IMR-90 (cell line): ENCODE data around the gene SAA1. TPM values are rescaled to one million over a fixed set of nuclear protein-coding genes. Genes with fewer than 3 reads are reported as not detected.

ENCODE experiments used
- ATAC-seq: fragments of 200-7000 bp; cut with Tn5 transposase; 2 replicates; pipeline ENCODE4 v1.9.1; 2020; ENCODE audit warnings: low read depth, mild to moderate bottlenecking, moderate library complexity
- BruUV-seq: library from RNA; stranded (reverse); fragments of 400-500 nt; replicated peaks from 2 replicates; lab custom pipeline; 2021; lab: Mats Ljungman, UMichigan
- CTCF ChIA-PET: fragments of 300-600 bp; formaldehyde crosslinking; extraction: SDS; loops from one replicate; lab custom pipeline; 2021; ENCODE audit warnings: antibody characterized with exemption; lab: Yijun Ruan, JAX
- POLR2A ChIA-PET: fragments of 300-600 bp; sonication (Branson Sonifier 250); formaldehyde crosslinking; loops from one replicate; lab custom pipeline; 2022; ENCODE audit warnings: antibody characterized with exemption; ENCODE audit not compliant: unreplicated experiment; lab: Charles Lee
- DNase-seq: peaks from one replicate; pipeline ENCODE4 v3.0.0; 2013
- H2AFZ ChIP-seq: replicated peaks from 2 replicates; pipeline ENCODE3; 2013; ENCODE audit warnings: low read length, mild to moderate bottlenecking; ENCODE audit not compliant: poor library complexity
- H2AK5ac ChIP-seq: 2 replicates; pipeline ENCODE4 v1.6.1; 2013; ENCODE audit warnings: low read depth, low read length, inconsistent platforms
- H2AK9ac ChIP-seq: replicated peaks from 2 replicates; pipeline ENCODE3; 2013; ENCODE audit warnings: mild to moderate bottlenecking, low read depth, low read length, moderate library complexity; ENCODE audit not compliant: poor library complexity
- H2BK120ac ChIP-seq: 2 replicates; pipeline ENCODE4 v1.6.1; 2013; ENCODE audit warnings: low read depth, low read length, inconsistent platforms
- H2BK15ac ChIP-seq: 3 replicates; pipeline ENCODE4 v1.6.1; 2013; ENCODE audit warnings: low read depth, low read length, inconsistent platforms
- H2BK20ac ChIP-seq: 2 replicates; pipeline ENCODE4 v1.6.1; 2013; ENCODE audit warnings: low read depth, mild to moderate bottlenecking, inconsistent platforms, low read length, moderate library complexity
- H2BK5ac ChIP-seq: 2 replicates; pipeline ENCODE4 v1.6.1; 2013; ENCODE audit warnings: mild to moderate bottlenecking, low read depth, low read length, inconsistent platforms; ENCODE audit not compliant: poor library complexity, severe bottlenecking
- H3K14ac ChIP-seq: replicated peaks from 2 replicates; pipeline ENCODE4 v1.6.1; 2013; ENCODE audit warnings: low read depth, low read length, inconsistent platforms
- H3K18ac ChIP-seq: 2 replicates; pipeline ENCODE4 v1.6.1; 2013; ENCODE audit warnings: low read depth, low read length, control low read depth
- H3K23ac ChIP-seq: 2 replicates; pipeline ENCODE4 v1.6.1; 2013; ENCODE audit warnings: low read depth, low read length, inconsistent platforms
- H3K27ac ChIP-seq: 2 replicates; pipeline ENCODE4 v1.5.1; 2013; ENCODE audit warnings: mild to moderate bottlenecking, control low read depth, low read length; ENCODE audit not compliant: insufficient read depth
- H3K27me3 ChIP-seq: 2 replicates; pipeline ENCODE4 v1.6.1; 2013; ENCODE audit warnings: low read length; ENCODE audit not compliant: control insufficient read depth, insufficient read depth
- H3K36me3 ChIP-seq: 2 replicates; pipeline ENCODE4 v1.6.1; 2013; ENCODE audit warnings: low read length, mixed read lengths; ENCODE audit not compliant: control insufficient read depth, insufficient read depth
- H3K4ac ChIP-seq: 2 replicates; pipeline ENCODE4 v1.6.1; 2013; ENCODE audit warnings: low read depth, low read length, inconsistent platforms
- H3K4me1 ChIP-seq: 2 replicates; pipeline ENCODE4 v1.6.1; 2013; ENCODE audit warnings: low read length, mixed read lengths; ENCODE audit not compliant: control insufficient read depth, insufficient read depth
- H3K4me2 ChIP-seq: 2 replicates; pipeline ENCODE4 v1.6.1; 2013; ENCODE audit warnings: low read depth, mild to moderate bottlenecking, control low read depth, low read length, moderate library complexity
- H3K4me3 ChIP-seq: 2 replicates; pipeline ENCODE4 v1.5.1; 2013; ENCODE audit warnings: low read depth, mild to moderate bottlenecking, control low read depth, low read length, moderate library complexity; ENCODE audit not compliant: insufficient read depth
- H3K56ac ChIP-seq: 2 replicates; pipeline ENCODE4 v1.6.1; 2013; ENCODE audit warnings: low read length, inconsistent platforms; ENCODE audit not compliant: insufficient read depth; ENCODE audit errors: extremely low read depth
- H3K79me1 ChIP-seq, 2 experiments: 2 replicates each; pipeline ENCODE4 v1.6.1; 2013; ENCODE audit warnings: low read length in 2 of 2, inconsistent platforms in 1 of 2, low read depth in 1 of 2
- H3K9ac ChIP-seq: 2 replicates; pipeline ENCODE4 v1.6.1; 2013; ENCODE audit warnings: low read depth, low read length, control low read depth
- H3K9me1 ChIP-seq: 2 replicates; pipeline ENCODE4 v1.6.1; 2013; ENCODE audit warnings: low read length, inconsistent platforms; ENCODE audit not compliant: insufficient read depth
- H3K9me3 ChIP-seq: 2 replicates; pipeline ENCODE4 v1.6.1; 2013; ENCODE audit warnings: low read length; ENCODE audit not compliant: control insufficient read depth, insufficient read depth
- H4K20me1 ChIP-seq: 2 replicates; pipeline ENCODE4 v1.6.1; 2013; ENCODE audit warnings: low read length, inconsistent platforms; ENCODE audit not compliant: insufficient read depth
- H4K5ac ChIP-seq: 2 replicates; pipeline ENCODE4 v1.6.1; 2013; ENCODE audit warnings: mild to moderate bottlenecking, low read depth, low read length, control low read depth
- H4K8ac ChIP-seq, 2 experiments: 2 replicates each; pipeline ENCODE4 v1.6.1; 2013; ENCODE audit warnings: low read depth in 2 of 2, low read length in 2 of 2, control low read depth in 1 of 2, inconsistent platforms in 1 of 2
- H4K91ac ChIP-seq: 2 replicates; pipeline ENCODE4 v1.6.1; 2013; ENCODE audit warnings: low read depth, low read length, inconsistent platforms; ENCODE audit not compliant: insufficient read depth
- FOS ChIP-seq: fragments of 150-350 bp; IDR thresholded peaks from 2 replicates; pipeline ENCODE4 v1.6.1; 2016; ENCODE audit warnings: low read depth, low read length
- WGBS, 2 experiments: methylation state at CpG; one replicate each; pipeline versions ENCODE4 v1.1.5 to v1.1.7; 2013; ENCODE audit warnings: missing lambda C conversion rate in 2 of 2; ENCODE audit not compliant: insufficient read length in 1 of 2; ENCODE audit errors: extremely low coverage in 2 of 2; 5-methylcytosine and 5-hydroxymethylcytosine counted together
- dilution Hi-C: fragments of 300-500 bp; cut with HindIII; formaldehyde crosslinking; loops from one replicate; pipeline ENCODE4 v1.14.3; 2018; ENCODE audit warnings: low sequenced_read_pairs; ENCODE audit not compliant: unreplicated experiment
- in situ Hi-C: fragments of 300-500 bp; cut with MboI; formaldehyde crosslinking; loops from 3 replicates; pipeline ENCODE4 v1.14.3; 2019; ENCODE audit warnings: low sequenced_read_pairs, inconsistent platforms, mixed read lengths
- intact Hi-C: fragments of 100-400 bp; cut with micrococcal nuclease; formaldehyde crosslinking; loops from 2 replicates; pipeline ENCODE4 v1.10.0; 2022
- microRNA-seq, 2 experiments: library from miRNA; stranded (forward) in 1 of 2; unstranded in 1 of 2; fragments of 10-50 nt in 1 of 2; fragments of <30 nt in 1 of 2; gene quantifications in 1 of 2; microRNA quantifications in 1 of 2; one replicate each; pipeline versions ENCODE3 to v1.1.0; 2013 to 2020; ENCODE audit not compliant: insufficient read depth in 1 of 2, insufficient read length in 1 of 2, unreplicated experiment in 1 of 2
- polyA plus RNA-seq, 3 experiments: library from polyadenylated mRNA; depleted of rRNA; stranded (reverse); fragments of >200 nt; gene quantifications; 2 replicates each; pipeline ENCODE4 v1.2.3, GENCODE V29; 2012; ENCODE audit warnings: low replicate concordance in 1 of 3
- small RNA-seq, 5 experiments: library from RNA; depleted of rRNA; stranded (forward); fragments of <200 nt; gene quantifications; one replicate each; pipeline ENCODE3, GENCODE V24; 2012
- total RNA-seq: library from RNA; depleted of rRNA; stranded (reverse); fragments of >200 nt; gene quantifications from 2 replicates; pipeline ENCODE4 v1.2.3, GENCODE V29; 2012; rRNA removed

The SAA1 gene
- total and polyA plus RNA-seq, 2 of the 4 experiments (the other 2 are of a cell fraction): not detected

GRCh38 chr11:18317551-18317950 is 51.5 kb downstream of the SAA1 start:
- Histone ChIP-seq H2BK15ac (no peak overlapping the region), H3K4me3 (no peak overlapping the region), H3K27me3 (no peaks in the 10 kb centered on the region), H2BK120ac (no peak overlapping the region), H2AK9ac (no peak overlapping the region), H3K79me1 (peaks cover 28 to 46% of the 10 kb centered on the region in 2 experiments), H4K91ac (no peak overlapping the region), H3K18ac (no peak overlapping the region), H2BK5ac (no peak overlapping the region), H2AFZ (no peak overlapping the region), H2AK5ac (no peak overlapping the region), H3K56ac (no peak overlapping the region), H4K5ac (no peak overlapping the region), H2BK20ac (no peak overlapping the region), H3K4ac (no peak overlapping the region), H3K4me1 (peaks cover 5% of the 10 kb centered on the region), H4K8ac (no peak overlapping the region), H4K20me1 (no peaks in the 10 kb centered on the region), H3K9me1 (0 out of 2 replicates have a peak, but pooled peaks cover 2% of the 10 kb centered on the region), H3K14ac (no peak overlapping the region), H3K4me2 (no peak overlapping the region), H3K9ac (no peak overlapping the region), H3K36me3 (0 out of 2 replicates have a peak, but pooled peaks cover 3% of the 10 kb centered on the region), H3K27ac (no peak overlapping the region), H3K23ac (no peak overlapping the region), H3K9me3 (no peaks in the 10 kb centered on the region)
- intact Hi-C loops: no loop called here
- POLR2A ChIA-PET: interaction anchor here (0.6 kb wide), 1 partner anchor 87 kb away, joined by 3 read pairs; no protein-coding TSS in a partner anchor
- no TSS peak for BruUV-seq
- in situ Hi-C loops: no loop called here
- dilution Hi-C loops: no loop called here
- no peak for DNase-seq
- no CpG with 5 or more reads among the region's 4 CpGs for WGBS, 2 experiments
- ATAC-seq: no peak
- CTCF ChIA-PET: no interaction called here
- no peak for TF ChIP-seq FOS

Small RNAs within 50 kb of the gene (microRNA-seq; reads per million reads assigned to microRNA genes)
- gene RNA5SP333 (ENCODE audit: insufficient read depth, insufficient read length): not detected
- gene RNA5SP334 (ENCODE audit: insufficient read depth, insufficient read length): not detected

Small RNAs within 50 kb of the gene (small RNA-seq; reads per million reads assigned to genes)
- gene RNA5SP333 (0 reads per million in 5 experiments), gene RNA5SP334 (0 reads per million in 5 experiments)

Other genes with a start within 250 kb of the SAA1 start
- under 0.01 TPM in 2 replicates for gene TPH1, start 220.0 kb upstream of the SAA1 start, total RNA-seq
- gene TPH1, start 220.0 kb upstream of the SAA1 start, polyA plus RNA-seq (2012; rRNA removed): 0.01 and 0.07 TPM in 2 replicates
- gene SAAL1, start 160.2 kb upstream of the SAA1 start, total RNA-seq: 12.5 and 21.1 TPM in 2 replicates
- 12.5 and 12.8 TPM in 2 replicates for gene SAAL1, start 160.2 kb upstream of the SAA1 start, polyA plus RNA-seq (2012; rRNA removed)
- gene MRGPRX3, start 133.7 kb upstream of the SAA1 start, total RNA-seq: not detected in 2 replicates
- not detected in 2 replicates for gene MRGPRX3, start 133.7 kb upstream of the SAA1 start, polyA plus RNA-seq (2012; rRNA removed)
- gene MRGPRX4, start 93.4 kb upstream of the SAA1 start, total RNA-seq: under 0.01 TPM in 1 of 2 replicates, not detected in the other
- 0.05 TPM in 1 of 2 replicates, not detected in the other for gene MRGPRX4, start 93.4 kb upstream of the SAA1 start, polyA plus RNA-seq (2012; rRNA removed)
- not detected in 2 replicates for gene SAA4, start 29.5 kb upstream of the SAA1 start, total RNA-seq
- not detected in 2 replicates for gene SAA4, start 29.5 kb upstream of the SAA1 start, polyA plus RNA-seq (2012; rRNA removed)
- gene SAA2, start 17.6 kb upstream of the SAA1 start, total RNA-seq: not detected in 2 replicates
- not detected in 2 replicates for gene SAA2, start 17.6 kb upstream of the SAA1 start, polyA plus RNA-seq (2012; rRNA removed)
- gene HPS5, start 55.9 kb downstream of the SAA1 start, total RNA-seq: 28.3 and 34.7 TPM in 2 replicates
- gene HPS5, start 55.9 kb downstream of the SAA1 start, polyA plus RNA-seq (2012; rRNA removed): 6.2 and 7.9 TPM in 2 replicates
- gene GTF2H1, start 56.3 kb downstream of the SAA1 start, total RNA-seq: 67.0 and 72.8 TPM in 2 replicates
- 20.7 and 25.0 TPM in 2 replicates for gene GTF2H1, start 56.3 kb downstream of the SAA1 start, polyA plus RNA-seq (2012; rRNA removed)
- gene LDHA, start 128.3 kb downstream of the SAA1 start, total RNA-seq: 1,735 and 2,567 TPM in 2 replicates
- 1,293 and 1,813 TPM in 2 replicates for gene LDHA, start 128.3 kb downstream of the SAA1 start, polyA plus RNA-seq (2012; rRNA removed)
- gene LDHC, start 146.1 kb downstream of the SAA1 start, total RNA-seq: not detected in 2 replicates
- gene LDHC, start 146.1 kb downstream of the SAA1 start, polyA plus RNA-seq (2012; rRNA removed): not detected in 2 replicates
- not detected in 2 replicates for gene LDHAL6A, start 189.6 kb downstream of the SAA1 start, total RNA-seq
- gene LDHAL6A, start 189.6 kb downstream of the SAA1 start, polyA plus RNA-seq (2012; rRNA removed): not detected in 2 replicates